ENCODE data around the gene BTBD9. TPM values are rescaled to one million over a fixed set of nuclear protein-coding genes. Genes with fewer than 3 reads are reported as not detected.
A peak's percentile ranks its signal among the peaks of the same experiment; 100 is the strongest.

The BTBD9 gene
- total and polyA plus RNA-seq, 10 donors, result 1.2 to 43.1 (median 27.8) TPM

DNA sequence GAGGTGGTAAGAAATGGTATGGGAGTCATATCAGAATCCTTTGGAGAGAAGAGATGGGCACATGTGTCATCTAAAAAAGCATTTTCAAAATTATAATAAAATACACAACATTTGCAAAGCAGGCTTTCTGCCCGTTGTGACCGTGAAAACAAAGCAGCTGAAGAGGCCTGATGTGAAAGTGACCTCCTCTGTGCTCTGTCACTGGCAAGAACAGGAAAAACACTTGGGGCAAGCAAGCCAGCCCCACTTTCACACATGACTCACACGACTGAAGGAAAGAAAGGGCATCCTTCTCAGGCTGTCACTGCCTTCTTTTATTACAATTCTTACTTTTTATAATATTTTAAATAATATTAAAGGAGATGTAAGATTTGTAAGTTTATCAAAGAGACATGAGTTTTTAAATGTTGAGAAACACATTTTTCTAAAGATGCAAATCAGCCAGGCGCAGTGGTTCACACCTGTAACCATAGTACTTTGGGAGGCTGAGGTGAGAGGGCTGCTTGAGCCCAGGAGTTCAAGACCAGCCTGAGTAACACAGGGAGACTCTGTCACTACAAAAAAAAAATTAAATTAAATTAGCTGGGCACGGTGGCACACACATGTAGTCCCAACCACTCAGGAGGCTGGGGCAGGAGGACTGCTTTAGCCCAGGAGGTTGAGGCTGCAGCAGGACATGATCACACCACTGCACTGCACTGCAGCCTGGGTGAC lies 143.7 kb downstream of the BTBD9 start:
- no peaks in the 10 kb centered on the region for H3K9me3 ChIP-seq
- H3K4me3 ChIP-seq, result no peak overlapping the region
- TF ChIP-seq, protein P1, sequence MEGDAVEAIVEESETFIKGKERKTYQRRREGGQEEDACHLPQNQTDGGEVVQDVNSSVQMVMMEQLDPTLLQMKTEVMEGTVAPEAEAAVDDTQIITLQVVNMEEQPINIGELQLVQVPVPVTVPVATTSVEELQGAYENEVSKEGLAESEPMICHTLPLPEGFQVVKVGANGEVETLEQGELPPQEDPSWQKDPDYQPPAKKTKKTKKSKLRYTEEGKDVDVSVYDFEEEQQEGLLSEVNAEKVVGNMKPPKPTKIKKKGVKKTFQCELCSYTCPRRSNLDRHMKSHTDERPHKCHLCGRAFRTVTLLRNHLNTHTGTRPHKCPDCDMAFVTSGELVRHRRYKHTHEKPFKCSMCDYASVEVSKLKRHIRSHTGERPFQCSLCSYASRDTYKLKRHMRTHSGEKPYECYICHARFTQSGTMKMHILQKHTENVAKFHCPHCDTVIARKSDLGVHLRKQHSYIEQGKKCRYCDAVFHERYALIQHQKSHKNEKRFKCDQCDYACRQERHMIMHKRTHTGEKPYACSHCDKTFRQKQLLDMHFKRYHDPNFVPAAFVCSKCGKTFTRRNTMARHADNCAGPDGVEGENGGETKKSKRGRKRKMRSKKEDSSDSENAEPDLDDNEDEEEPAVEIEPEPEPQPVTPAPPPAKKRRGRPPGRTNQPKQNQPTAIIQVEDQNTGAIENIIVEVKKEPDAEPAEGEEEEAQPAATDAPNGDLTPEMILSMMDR (IDR thresholded peaks at IDR 0.05 in 8 of 11, conservative IDR thresholded peaks at IDR 0.05 in 3 of 11), result no peak
- TF ChIP-seq POLR2A (IDR thresholded peaks at IDR 0.05), result no peak
- TF ChIP-seq POLR2AphosphoS5 (IDR thresholded peaks at IDR 0.05), result no peak
- intact Hi-C loops (cut with DNase I; ENCODE audit: low total_unique reads), result loop anchor here (10.0 kb wide), 1 partner anchor 791 kb away; no protein-coding TSS in a partner anchor
- 52 to 71% (median 66%) methylated on average over 5 of the region's 5 CpGs for WGBS, 5 donors
- H3K4me1 ChIP-seq, result peaks cover 0 to 23% (median 3%) of the 10 kb centered on the region in 6 donors
- H3K27me3 ChIP-seq (replicated peaks in 1 of 7), result no peaks in the 10 kb centered on the region
- H3K27ac ChIP-seq, result no peak overlapping the region
- no peak for DNase-seq
- no peaks in the 10 kb centered on the region for H3K36me3 ChIP-seq

DNA sequence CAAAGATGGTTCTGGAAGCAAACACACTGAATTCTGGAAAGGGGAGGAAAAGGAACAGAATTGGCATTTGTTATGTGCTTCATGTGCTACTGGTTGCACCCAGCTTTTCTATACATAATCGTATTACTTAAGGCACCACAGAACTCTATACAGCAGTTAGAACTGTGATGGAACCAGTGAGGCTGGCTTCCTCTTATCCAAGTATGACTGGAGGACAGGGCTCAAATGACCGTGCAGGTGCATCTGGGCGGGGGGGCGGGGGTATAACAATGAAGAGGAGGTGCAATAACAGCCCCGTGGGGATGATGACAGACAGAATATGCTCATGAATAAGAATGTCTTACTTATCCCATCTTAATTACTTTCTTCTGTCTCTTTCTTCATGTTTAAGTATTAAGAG lies 144.2 kb downstream of the BTBD9 start:
- H3K4me1 ChIP-seq, result peaks cover 0 to 23% (median 3%) of the 10 kb centered on the region in 6 donors
- H3K27me3 ChIP-seq (replicated peaks in 1 of 7), result no peaks in the 10 kb centered on the region
- no peak overlapping the region for H3K27ac ChIP-seq
- intact Hi-C loops (cut with DNase I; ENCODE audit: low total_unique reads), result loop anchor here (10.0 kb wide), 1 partner anchor 791 kb away; no protein-coding TSS in a partner anchor
- 81 to 87% (median 82%) methylated on average over 5 of the region's 5 CpGs for WGBS, 5 donors
- no peak overlapping the region for H3K4me3 ChIP-seq
- H3K36me3 ChIP-seq, result no peaks in the 10 kb centered on the region
- H3K9me3 ChIP-seq, result no peaks in the 10 kb centered on the region
- DNase-seq, result no peak
- TF ChIP-seq, protein P1 (IDR thresholded peaks at IDR 0.05 in 8 of 11, conservative IDR thresholded peaks at IDR 0.05 in 3 of 11), result no peak
- no peak for TF ChIP-seq POLR2AphosphoS5 (IDR thresholded peaks at IDR 0.05)
- no peak for TF ChIP-seq POLR2A (IDR thresholded peaks at IDR 0.05)

DNA sequence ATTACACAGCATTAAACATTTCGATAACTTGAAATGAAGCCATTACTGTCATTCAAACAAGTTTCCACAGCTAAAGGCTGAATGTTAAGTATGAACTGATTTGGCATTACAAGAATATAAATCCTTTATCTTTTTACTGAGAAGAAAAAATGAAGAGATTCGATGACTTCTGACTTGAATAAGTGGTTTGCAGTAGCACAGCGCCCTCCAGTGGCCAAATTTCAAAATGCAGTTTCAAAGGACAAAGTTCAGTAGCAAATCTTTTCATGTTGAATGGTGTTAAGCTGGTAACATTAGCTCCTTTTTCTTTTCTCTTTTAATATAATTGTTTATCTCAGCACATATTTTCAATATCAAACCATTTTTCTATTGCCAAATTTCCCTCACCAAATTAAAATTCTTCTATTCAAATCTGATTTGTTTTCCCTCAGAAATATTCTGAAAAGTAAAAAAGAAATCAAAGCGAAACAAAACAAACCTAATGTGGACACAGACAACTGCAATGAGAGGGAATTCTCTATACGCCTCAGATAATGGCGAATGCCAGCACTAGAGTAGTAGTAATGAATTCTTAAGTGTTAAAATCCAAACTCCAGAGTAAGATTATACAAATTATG lies 145.7 kb downstream of the BTBD9 start:
- H3K4me1 ChIP-seq, result peaks cover 0 to 23% (median 3%) of the 10 kb centered on the region in 6 donors
- no peaks in the 10 kb centered on the region for H3K27me3 ChIP-seq (replicated peaks in 1 of 7)
- H3K4me3 ChIP-seq, result no peak overlapping the region
- no peak overlapping the region for H3K27ac ChIP-seq
- intact Hi-C loops (cut with DNase I; ENCODE audit: low total_unique reads), result loop anchor here (5.0 to 10.0 kb wide), 2 partner anchors 702 to 789 kb away; no protein-coding TSS in a partner anchor
- peaks cover 0 to 5% (median 0%) of the 10 kb centered on the region in 6 donors for H3K36me3 ChIP-seq
- WGBS, 5 donors, result 41 to 46% (median 43%) methylated on average over 6 of the region's 6 CpGs
- DNase-seq, result peak; percentile 82
- H3K9me3 ChIP-seq, result no peaks in the 10 kb centered on the region
- no peak for TF ChIP-seq POLR2A (IDR thresholded peaks at IDR 0.05)
- TF ChIP-seq, protein P1 (IDR thresholded peaks at IDR 0.05 in 8 of 11, conservative IDR thresholded peaks at IDR 0.05 in 3 of 11), result peak; percentile 78 to 93 (median 87)
- TF ChIP-seq POLR2AphosphoS5 (IDR thresholded peaks at IDR 0.05), result no peak

DNA sequence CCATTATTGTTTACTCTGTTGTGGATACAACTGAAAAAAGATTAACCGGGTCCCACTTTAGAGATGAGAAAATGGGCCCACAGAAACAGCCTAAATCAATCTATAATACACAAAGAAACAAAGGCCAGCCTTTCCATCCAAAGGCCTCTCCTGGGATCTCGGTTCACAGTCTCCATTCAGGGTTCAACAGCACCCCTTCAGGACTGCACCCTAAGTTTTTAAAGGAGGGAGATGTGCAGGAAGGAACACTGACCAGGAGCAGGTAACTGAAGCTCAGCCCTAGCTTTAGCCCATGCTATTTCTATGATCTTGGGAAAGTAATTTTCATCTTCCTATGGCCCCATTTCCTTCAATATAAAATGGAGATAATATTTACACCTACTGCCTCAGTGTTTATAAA lies 147.7 kb downstream of the BTBD9 start:
- no peak for DNase-seq
- H3K27me3 ChIP-seq (replicated peaks in 1 of 7), result no peaks in the 10 kb centered on the region
- TF ChIP-seq, protein P1 (IDR thresholded peaks at IDR 0.05 in 8 of 11, conservative IDR thresholded peaks at IDR 0.05 in 3 of 11), result no peak
- TF ChIP-seq POLR2A (IDR thresholded peaks at IDR 0.05) (no peak), POLR2AphosphoS5 (IDR thresholded peaks at IDR 0.05) (no peak)
- H3K4me1 ChIP-seq, result peaks cover 0 to 23% (median 3%) of the 10 kb centered on the region in 6 donors
- H3K4me3 ChIP-seq, result no peak overlapping the region
- intact Hi-C loops (cut with DNase I; ENCODE audit: low total_unique reads), result loop anchor here (5.0 to 10.0 kb wide), 2 partner anchors 700 to 787 kb away; no protein-coding TSS in a partner anchor
- no peak overlapping the region for H3K27ac ChIP-seq
- peaks cover 0 to 5% (median 0%) of the 10 kb centered on the region in 6 donors for H3K36me3 ChIP-seq
- no peaks in the 10 kb centered on the region for H3K9me3 ChIP-seq
- WGBS, 5 donors, result 87 to 96% (median 90%) methylated on average over 2 of the region's 2 CpGs
